ENCODE data around the gene HNRNPM. TPM values are rescaled to one million over a fixed set of nuclear protein-coding genes. Genes with fewer than 3 reads are reported as not detected.

HNRNPM gene
- total and polyA plus RNA-seq, 7 donors = 62.8 to 224 (median 83.9) TPM

DNA sequence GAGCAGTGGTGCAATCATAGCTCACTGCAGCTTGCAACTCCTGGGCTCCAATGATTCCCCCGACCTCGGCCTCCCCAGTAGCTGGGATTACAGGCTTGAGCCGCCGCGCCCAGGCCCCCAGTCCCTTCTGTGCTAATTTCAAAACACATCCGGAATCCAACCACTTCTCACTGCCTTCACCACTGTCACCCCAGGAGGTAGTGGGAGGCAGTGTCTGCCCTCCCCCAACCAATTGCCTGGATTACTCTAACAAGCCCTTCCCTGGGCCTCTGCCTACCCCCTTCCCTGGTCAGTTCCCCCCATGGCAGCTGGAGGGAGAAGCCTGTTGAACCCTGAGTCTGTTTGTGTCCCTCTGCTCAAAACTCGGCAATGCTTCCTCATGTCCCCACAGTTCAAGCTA is 55.4 kb downstream of the HNRNPM start:
- no peaks in the 10 kb centered on the region for H3K9me3 ChIP-seq
- intact Hi-C loops (cut with DNase I) = no loop called here
- H3K36me3 ChIP-seq = no peaks in the 10 kb centered on the region
- no peak for DNase-seq
- 41 to 72% methylated on average over 7 of the region's 7 CpGs for WGBS, 2 donors
- TF ChIP-seq EP300 (IDR thresholded peaks at IDR 0.05) = no peak
- TF ChIP-seq POLR2AphosphoS5 (IDR thresholded peaks at IDR 0.05) = no peak
- TF ChIP-seq, protein P1, sequence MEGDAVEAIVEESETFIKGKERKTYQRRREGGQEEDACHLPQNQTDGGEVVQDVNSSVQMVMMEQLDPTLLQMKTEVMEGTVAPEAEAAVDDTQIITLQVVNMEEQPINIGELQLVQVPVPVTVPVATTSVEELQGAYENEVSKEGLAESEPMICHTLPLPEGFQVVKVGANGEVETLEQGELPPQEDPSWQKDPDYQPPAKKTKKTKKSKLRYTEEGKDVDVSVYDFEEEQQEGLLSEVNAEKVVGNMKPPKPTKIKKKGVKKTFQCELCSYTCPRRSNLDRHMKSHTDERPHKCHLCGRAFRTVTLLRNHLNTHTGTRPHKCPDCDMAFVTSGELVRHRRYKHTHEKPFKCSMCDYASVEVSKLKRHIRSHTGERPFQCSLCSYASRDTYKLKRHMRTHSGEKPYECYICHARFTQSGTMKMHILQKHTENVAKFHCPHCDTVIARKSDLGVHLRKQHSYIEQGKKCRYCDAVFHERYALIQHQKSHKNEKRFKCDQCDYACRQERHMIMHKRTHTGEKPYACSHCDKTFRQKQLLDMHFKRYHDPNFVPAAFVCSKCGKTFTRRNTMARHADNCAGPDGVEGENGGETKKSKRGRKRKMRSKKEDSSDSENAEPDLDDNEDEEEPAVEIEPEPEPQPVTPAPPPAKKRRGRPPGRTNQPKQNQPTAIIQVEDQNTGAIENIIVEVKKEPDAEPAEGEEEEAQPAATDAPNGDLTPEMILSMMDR (IDR thresholded peaks at IDR 0.05) = no peak
- no peak for TF ChIP-seq POLR2A (IDR thresholded peaks at IDR 0.05)
- H3K4me3 ChIP-seq = no peak overlapping the region
- H3K27ac ChIP-seq = no peak overlapping the region
- H3K27me3 ChIP-seq = no peaks in the 10 kb centered on the region
- peaks cover 0 to 2% (median 0%) of the 10 kb centered on the region in 4 donors for H3K4me1 ChIP-seq

DNA sequence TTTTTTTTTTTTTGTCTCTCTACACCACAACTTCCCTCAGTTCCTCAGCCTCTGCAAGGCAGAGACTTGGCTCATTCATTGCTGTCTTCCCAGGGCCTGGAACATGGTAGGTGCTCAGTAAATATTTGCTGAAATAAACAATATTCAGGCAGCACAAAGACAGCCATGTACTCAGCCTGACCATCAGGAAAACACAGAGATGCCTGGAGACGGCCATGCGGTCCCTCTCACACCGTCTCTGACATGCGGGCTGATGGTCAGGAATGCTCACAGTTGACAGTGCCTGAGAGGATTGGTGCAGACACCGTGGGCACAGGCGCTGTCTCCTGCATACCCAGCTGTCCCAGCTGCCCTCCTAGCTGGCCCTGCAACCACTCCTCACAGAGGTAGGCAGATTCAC is 56.7 kb downstream of the HNRNPM start:
- intact Hi-C loops (cut with DNase I) = no loop called here
- TF ChIP-seq EP300 (IDR thresholded peaks at IDR 0.05) (no peak), POLR2AphosphoS5 (IDR thresholded peaks at IDR 0.05) (no peak), POLR2A (IDR thresholded peaks at IDR 0.05) (no peak)
- TF ChIP-seq, protein P1 (IDR thresholded peaks at IDR 0.05) = no peak
- Histone ChIP-seq H3K9me3 (no peaks in the 10 kb centered on the region), H3K4me1 (peaks cover 0 to 16% (median 9%) of the 10 kb centered on the region in 4 donors), H3K36me3 (no peaks in the 10 kb centered on the region), H3K4me3 (no peak overlapping the region), H3K27me3 (no peaks in the 10 kb centered on the region), H3K27ac (no peak overlapping the region)
- WGBS, 2 donors = 78 to 81% methylated on average over 6 of the region's 6 CpGs
- DNase-seq = no peak

DNA sequence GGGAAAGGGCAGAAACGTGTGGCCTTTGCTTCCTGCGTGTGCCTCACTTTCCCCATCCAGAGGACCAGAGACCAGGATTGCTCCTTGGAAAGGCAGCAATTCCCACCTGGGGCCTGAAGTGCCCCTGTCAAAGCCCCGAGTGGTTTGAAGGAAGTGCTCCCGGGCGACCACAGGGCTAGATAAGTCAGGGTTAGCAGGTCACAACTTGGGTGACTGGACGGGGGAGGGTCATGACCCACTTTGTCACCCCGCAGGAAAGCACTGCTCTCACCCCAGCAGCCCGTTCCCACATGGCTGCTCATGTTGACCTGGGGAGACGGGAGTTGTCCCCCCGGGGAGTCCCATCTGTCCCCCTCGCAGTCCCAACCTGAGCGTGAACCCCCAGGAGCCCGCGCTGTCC is 57.2 kb downstream of the HNRNPM start:
- H3K27me3 ChIP-seq = no peaks in the 10 kb centered on the region
- peaks cover 0 to 20% (median 11%) of the 10 kb centered on the region in 4 donors for H3K4me1 ChIP-seq
- 74 to 80% methylated on average over 14 of the region's 14 CpGs for WGBS, 2 donors
- no peaks in the 10 kb centered on the region for H3K36me3 ChIP-seq
- no peak for TF ChIP-seq POLR2A (IDR thresholded peaks at IDR 0.05)
- no peak for TF ChIP-seq EP300 (IDR thresholded peaks at IDR 0.05)
- TF ChIP-seq, protein P1 (IDR thresholded peaks at IDR 0.05) = no peak
- TF ChIP-seq POLR2AphosphoS5 (IDR thresholded peaks at IDR 0.05) = no peak
- no peaks in the 10 kb centered on the region for H3K9me3 ChIP-seq
- no peak overlapping the region for H3K27ac ChIP-seq
- no peak for DNase-seq
- intact Hi-C loops (cut with DNase I) = no loop called here
- H3K4me3 ChIP-seq = peak overlapping the region in 1 of 4 donors; percentile 10

DNA sequence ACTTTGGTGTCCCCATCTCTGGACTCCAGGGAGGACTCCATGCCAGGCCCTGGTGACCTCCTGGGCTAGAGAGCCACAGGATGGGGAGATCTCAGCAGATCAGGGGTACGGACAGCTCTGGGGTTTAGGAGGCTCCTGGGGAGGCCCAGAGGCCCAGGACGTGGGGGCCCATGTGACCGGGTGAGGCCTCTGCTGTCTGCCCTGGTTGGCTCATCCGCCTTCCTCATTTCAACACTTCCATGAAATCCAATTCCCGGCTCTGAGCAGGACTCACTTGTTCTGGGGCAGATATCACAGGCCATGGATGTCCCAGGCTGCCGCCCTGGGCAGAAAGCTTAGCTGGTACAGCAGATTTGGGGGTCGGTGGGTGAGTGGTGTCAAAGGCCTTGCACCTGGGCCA is 58.7 kb downstream of the HNRNPM start:
- peaks cover 0 to 20% (median 11%) of the 10 kb centered on the region in 4 donors for H3K4me1 ChIP-seq
- no peaks in the 10 kb centered on the region for H3K9me3 ChIP-seq
- DNase-seq = no peak
- H3K27ac ChIP-seq = no peak overlapping the region
- no peaks in the 10 kb centered on the region for H3K36me3 ChIP-seq
- no peaks in the 10 kb centered on the region for H3K27me3 ChIP-seq
- no peak overlapping the region for H3K4me3 ChIP-seq
- WGBS, 2 donors = 91 to 92% methylated on average over 7 of the region's 7 CpGs
- intact Hi-C loops (cut with DNase I) = no loop called here
- no peak for TF ChIP-seq POLR2AphosphoS5 (IDR thresholded peaks at IDR 0.05)
- no peak for TF ChIP-seq POLR2A (IDR thresholded peaks at IDR 0.05)
- no peak for TF ChIP-seq EP300 (IDR thresholded peaks at IDR 0.05)
- TF ChIP-seq, protein P1 (IDR thresholded peaks at IDR 0.05) = no peak

DNA sequence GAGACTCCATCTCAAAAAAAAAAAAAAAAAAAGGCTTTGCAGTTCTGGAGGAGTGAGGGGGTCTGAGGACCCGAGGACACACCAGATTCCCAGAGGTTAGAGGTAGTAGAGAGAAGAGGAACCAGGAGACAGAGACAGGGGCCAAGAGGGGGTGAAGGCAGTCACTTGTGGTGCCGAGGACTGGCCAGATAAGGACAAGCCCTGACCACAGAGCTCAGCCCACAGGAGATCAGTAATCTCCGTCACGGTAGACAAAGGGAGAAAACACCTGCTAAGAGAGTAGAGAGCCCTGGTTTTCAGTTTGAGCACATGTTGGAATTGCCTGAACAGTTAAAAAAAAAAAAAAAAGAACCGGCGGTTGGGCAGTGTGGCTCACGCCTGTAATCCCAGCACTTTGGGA is 59.4 kb downstream of the HNRNPM start:
- no peak overlapping the region for H3K27ac ChIP-seq
- intact Hi-C loops (cut with DNase I) = no loop called here
- H3K9me3 ChIP-seq = no peaks in the 10 kb centered on the region
- no peaks in the 10 kb centered on the region for H3K27me3 ChIP-seq
- peaks cover 0 to 20% (median 11%) of the 10 kb centered on the region in 4 donors for H3K4me1 ChIP-seq
- no peaks in the 10 kb centered on the region for H3K36me3 ChIP-seq
- no peak for DNase-seq
- TF ChIP-seq POLR2AphosphoS5 (IDR thresholded peaks at IDR 0.05) (no peak), POLR2A (IDR thresholded peaks at IDR 0.05) (no peak), EP300 (IDR thresholded peaks at IDR 0.05) (no peak)
- TF ChIP-seq, protein P1 (IDR thresholded peaks at IDR 0.05) = no peak
- 75 to 83% methylated on average over 7 of the region's 7 CpGs for WGBS, 2 donors
- no peak overlapping the region for H3K4me3 ChIP-seq
